Neuronal stem cell (in vitro differentiated cells): ENCODE results near the gene LPIN1.

ENCODE experiments used
- DNase-seq: peaks from one replicate; pipeline ENCODE4 v3.0.0-alpha.2; 2013; ENCODE audit warnings: low spot score
- H2AFZ ChIP-seq: one replicate; pipeline ENCODE4 v1.6.1; 2013; ENCODE audit warnings: mild to moderate bottlenecking, low read length, inconsistent platforms
- H2AK5ac ChIP-seq: 2 replicates; pipeline ENCODE4 v1.6.1; 2013; ENCODE audit warnings: low read depth, mild to moderate bottlenecking, inconsistent platforms, low read length, moderate library complexity, mixed read lengths
- H2BK120ac ChIP-seq: 2 replicates; pipeline ENCODE4 v1.6.1; 2013; ENCODE audit warnings: low read depth, mild to moderate bottlenecking, inconsistent platforms, low read length, moderate library complexity, mixed read lengths
- H2BK12ac ChIP-seq: one replicate; pipeline ENCODE4 v1.6.1; 2013; ENCODE audit warnings: low read length, inconsistent platforms
- H2BK15ac ChIP-seq: 2 replicates; pipeline ENCODE4 v1.6.1; 2013; ENCODE audit warnings: mild to moderate bottlenecking, low read length, inconsistent platforms, mixed read lengths
- H2BK5ac ChIP-seq: one replicate; pipeline ENCODE4 v1.6.1; 2013; ENCODE audit warnings: inconsistent platforms, mild to moderate bottlenecking, low read length, moderate library complexity
- H3K14ac ChIP-seq: one replicate; pipeline ENCODE4 v1.6.1; 2013; ENCODE audit warnings: low read length, inconsistent platforms
- H3K18ac ChIP-seq: 2 replicates; pipeline ENCODE4 v1.6.1; 2013; ENCODE audit warnings: low read length, inconsistent platforms
- H3K23ac ChIP-seq: 2 replicates; pipeline ENCODE4 v1.6.1; 2013; ENCODE audit warnings: low read depth, mild to moderate bottlenecking, mixed read lengths, low read length, inconsistent platforms; ENCODE audit not compliant: poor library complexity
- H3K27ac ChIP-seq: replicated peaks from 3 replicates; pipeline ENCODE4 v1.5.1; 2013; ENCODE audit warnings: low read length, inconsistent platforms
- H3K27me3 ChIP-seq, 3 experiments: 2 replicates each; pipeline ENCODE4 v1.6.1; 2013; ENCODE audit warnings: low read length in 3 of 3, mild to moderate bottlenecking in 2 of 3, inconsistent platforms in 1 of 3, low read depth in 1 of 3, mixed read lengths in 1 of 3, moderate library complexity in 1 of 3; ENCODE audit not compliant: control insufficient read depth in 3 of 3, insufficient read depth in 3 of 3
- H3K36me3 ChIP-seq, 2 donors: replicated peaks in 1 of 2; 2 replicates each; pipeline ENCODE4 v1.6.1; 2013; ENCODE audit warnings: low read length in 2 of 2; ENCODE audit not compliant: control insufficient read depth in 2 of 2, insufficient read depth in 2 of 2
- H3K4ac ChIP-seq: 2 replicates; pipeline ENCODE4 v1.6.1; 2013; ENCODE audit warnings: inconsistent platforms, mild to moderate bottlenecking, low read length, moderate library complexity
- H3K4me1 ChIP-seq, 2 donors: 1 replicate in 1 of 2; 2 replicates in 1 of 2; pipeline ENCODE4 v1.6.1; 2013; ENCODE audit warnings: low read length in 2 of 2, low read depth in 1 of 2; ENCODE audit not compliant: control insufficient read depth in 2 of 2, insufficient read depth in 1 of 2
- H3K4me2 ChIP-seq: one replicate; pipeline ENCODE4 v1.6.1; 2013; ENCODE audit warnings: mild to moderate bottlenecking, low read length, inconsistent platforms; ENCODE audit not compliant: insufficient read depth, poor library complexity, severe bottlenecking
- H3K4me3 ChIP-seq, 2 donors: 2 replicates each; pipeline ENCODE4 v1.5.1; 2013; ENCODE audit warnings: low read length in 2 of 2, mild to moderate bottlenecking in 2 of 2, inconsistent platforms in 1 of 2, moderate library complexity in 1 of 2
- H3K79me1 ChIP-seq: one replicate; pipeline ENCODE4 v1.6.1; 2013; ENCODE audit warnings: low read depth, mild to moderate bottlenecking, inconsistent platforms, low read length, moderate library complexity
- H3K9ac ChIP-seq: one replicate; pipeline ENCODE4 v1.6.1; 2013; ENCODE audit warnings: mild to moderate bottlenecking, low read depth, low read length, inconsistent platforms; ENCODE audit not compliant: poor library complexity
- H3K9me3 ChIP-seq, 2 donors: replicated peaks in 1 of 2; 2 replicates each; pipeline versions ENCODE3 to v1.6.1; 2013; ENCODE audit warnings: low read length in 2 of 2, mild to moderate bottlenecking in 2 of 2, inconsistent platforms in 1 of 2, low read depth in 1 of 2, mixed read lengths in 1 of 2, moderate library complexity in 1 of 2; ENCODE audit not compliant: control insufficient read depth in 2 of 2, insufficient read depth in 1 of 2
- H4K8ac ChIP-seq: one replicate; pipeline ENCODE4 v1.6.1; 2013; ENCODE audit warnings: low read depth, mild to moderate bottlenecking, inconsistent platforms, low read length, moderate library complexity
- H4K91ac ChIP-seq: one replicate; pipeline ENCODE4 v1.6.1; 2013; ENCODE audit warnings: low read length, low read depth, mild to moderate bottlenecking, inconsistent platforms; ENCODE audit not compliant: poor library complexity
- WGBS, 2 donors: extraction: QIAGEN DNeasy Blood & Tissue Kit; methylation state at CpG; one replicate each; pipeline ENCODE4 v1.1.7; 2013; ENCODE audit warnings: missing lambda C conversion rate in 2 of 2, mixed read lengths in 1 of 2; ENCODE audit not compliant: insufficient read length in 2 of 2, insufficient replicate concordance in 1 of 2; ENCODE audit errors: extremely low coverage in 2 of 2; 5-methylcytosine and 5-hydroxymethylcytosine counted together

LPIN1 gene

GRCh38 chr2:11765501-11765900, 19.1 kb downstream of the LPIN1 start:
- Histone ChIP-seq H3K79me1 (peaks cover 6% of the 10 kb centered on the region), H3K9ac (peak overlapping the region; percentile 13), H3K14ac (no peak overlapping the region), H3K9me3 (peaks cover 3 to 13% of the 10 kb centered on the region in 2 donors), H2AK5ac (no peak overlapping the region), H3K4me1 (peaks cover 0 to 2% of the 10 kb centered on the region in 2 donors), H3K4ac (no peak overlapping the region), H2BK5ac (no peak overlapping the region), H3K27ac (no peak overlapping the region), H3K23ac (no peak overlapping the region), H3K4me2 (no peak overlapping the region), H2BK12ac (no peak overlapping the region), H4K8ac (no peak overlapping the region), H3K4me3 (no peak overlapping the region), H3K36me3 (peaks cover 29 to 72% of the 10 kb centered on the region in 2 donors), H4K91ac (no peak overlapping the region), H2BK120ac (no peak overlapping the region), H3K18ac (no peak overlapping the region), H2BK15ac (no peak overlapping the region), H3K27me3 (no peaks in the 10 kb centered on the region), H2AFZ (no peak overlapping the region)
- no CpG with 5 or more reads among the region's 13 CpGs for WGBS, 2 donors
- DNase-seq = no peak

- Histone ChIP-seq H3K4me1 (peaks cover 0 to 2% of the 10 kb centered on the region in 2 donors), H2AFZ (no peak overlapping the region), H3K27ac (no peak overlapping the region), H3K9me3 (peaks cover 0 to 8% of the 10 kb centered on the region in 2 donors), H3K4me2 (no peak overlapping the region), H2BK5ac (no peak overlapping the region), H4K8ac (no peak overlapping the region), H2BK120ac (no peak overlapping the region), H2BK15ac (no peak overlapping the region), H3K79me1 (peaks cover 6% of the 10 kb centered on the region), H3K4me3 (no peak overlapping the region), H4K91ac (no peak overlapping the region), H3K18ac (no peak overlapping the region), H2AK5ac (no peak overlapping the region), H3K27me3 (no peaks in the 10 kb centered on the region), H3K14ac (no peak overlapping the region), H3K36me3 (peaks cover 29 to 77% of the 10 kb centered on the region in 2 donors), H3K9ac (no peak overlapping the region), H3K4ac (no peak overlapping the region), H3K23ac (peak overlapping the region; percentile 82), H2BK12ac (no peak overlapping the region)
- DNase-seq = no peak
- WGBS, 2 donors = no CpG with 5 or more reads among the region's 5 CpGs
These were observed 19.6 kb downstream of the LPIN1 start for GRCh38 chr2:11766016-11766415.

- H3K4me1 ChIP-seq = no peaks in the 10 kb centered on the region
- no peak overlapping the region for H3K4me2 ChIP-seq
- peaks cover 0 to 17% of the 10 kb centered on the region in 2 donors for H3K9me3 ChIP-seq
- no peak overlapping the region for H3K23ac ChIP-seq
- H3K79me1 ChIP-seq = peaks cover 6% of the 10 kb centered on the region
- H2AFZ ChIP-seq = no peak overlapping the region
- no peak overlapping the region for H2BK5ac ChIP-seq
- no peak overlapping the region for H2BK12ac ChIP-seq
- H2BK120ac ChIP-seq = no peak overlapping the region
- H4K8ac ChIP-seq = no peak overlapping the region
- no peak for DNase-seq
- no peak overlapping the region for H3K18ac ChIP-seq
- H3K4ac ChIP-seq = no peak overlapping the region
- peak overlapping the region; percentile 14 for H3K9ac ChIP-seq
- H2BK15ac ChIP-seq = no peak overlapping the region
- no CpG with 5 or more reads among the region's 7 CpGs for WGBS, 2 donors
- peaks cover 39 to 92% of the 10 kb centered on the region in 2 donors for H3K36me3 ChIP-seq
- no peak overlapping the region for H3K4me3 ChIP-seq
- no peak overlapping the region for H4K91ac ChIP-seq
- no peak overlapping the region for H3K14ac ChIP-seq
- no peaks in the 10 kb centered on the region for H3K27me3 ChIP-seq
- no peak overlapping the region for H2AK5ac ChIP-seq
- no peak overlapping the region for H3K27ac ChIP-seq
These were observed 21.3 kb downstream of the LPIN1 start for GRCh38 chr2:11767779-11768178.

GRCh38 chr2:11768946-11769345, 22.5 kb downstream of the LPIN1 start:
- Histone ChIP-seq H3K27ac (no peak overlapping the region), H3K4me2 (no peak overlapping the region), H2BK12ac (no peak overlapping the region), H3K18ac (no peak overlapping the region), H2BK120ac (no peak overlapping the region), H3K14ac (no peak overlapping the region), H3K79me1 (peaks cover 6% of the 10 kb centered on the region), H3K4ac (no peak overlapping the region), H4K8ac (no peak overlapping the region), H3K36me3 (peaks cover 46 to 96% of the 10 kb centered on the region in 2 donors), H2BK5ac (no peak overlapping the region), H3K27me3 (no peaks in the 10 kb centered on the region), H2AFZ (no peak overlapping the region), H3K4me1 (no peaks in the 10 kb centered on the region), H3K9me3 (peaks cover 0 to 17% of the 10 kb centered on the region in 2 donors), H4K91ac (no peak overlapping the region), H2BK15ac (no peak overlapping the region), H3K4me3 (no peak overlapping the region), H3K23ac (no peak overlapping the region), H3K9ac (no peak overlapping the region), H2AK5ac (no peak overlapping the region)
- DNase-seq = no peak
- WGBS, 2 donors = no CpG with 5 or more reads among the region's 3 CpGs
